IMR-90 (cell line): ENCODE results near the gene ZNF575. TPM values are rescaled to one million over a fixed set of nuclear protein-coding genes. Genes with fewer than 3 reads are reported as not detected.
"Not testable (repeated sequence)": the region's sequence is repeated elsewhere in the genome, so short reads cannot be mapped to it uniquely, and the experiment has no call there.

Experiments
- ATAC-seq: fragments of 200-7000 bp; cut with Tn5 transposase; 2 replicates; pipeline ENCODE4 v1.9.1; 2020; ENCODE audit warnings: low read depth, mild to moderate bottlenecking, moderate library complexity
- BruUV-seq: library from RNA; stranded (reverse); fragments of 400-500 nt; replicated peaks from 2 replicates; lab custom pipeline; 2021; lab: Mats Ljungman, UMichigan
- CTCF ChIA-PET: fragments of 300-600 bp; formaldehyde crosslinking; extraction: SDS; loops from one replicate; lab custom pipeline; 2021; ENCODE audit warnings: antibody characterized with exemption; lab: Yijun Ruan, JAX
- POLR2A ChIA-PET: fragments of 300-600 bp; sonication (Branson Sonifier 250); formaldehyde crosslinking; loops from one replicate; lab custom pipeline; 2022; ENCODE audit warnings: antibody characterized with exemption; ENCODE audit not compliant: unreplicated experiment; lab: Charles Lee
- DNase-seq: peaks from one replicate; pipeline ENCODE4 v3.0.0; 2013
- H2AFZ ChIP-seq: replicated peaks from 2 replicates; pipeline ENCODE3; 2013; ENCODE audit warnings: low read length, mild to moderate bottlenecking; ENCODE audit not compliant: poor library complexity
- H2AK5ac ChIP-seq: 2 replicates; pipeline ENCODE4 v1.6.1; 2013; ENCODE audit warnings: low read depth, low read length, inconsistent platforms
- H2AK9ac ChIP-seq: replicated peaks from 2 replicates; pipeline ENCODE3; 2013; ENCODE audit warnings: mild to moderate bottlenecking, low read depth, low read length, moderate library complexity; ENCODE audit not compliant: poor library complexity
- H2BK120ac ChIP-seq: 2 replicates; pipeline ENCODE4 v1.6.1; 2013; ENCODE audit warnings: low read depth, low read length, inconsistent platforms
- H2BK15ac ChIP-seq: 3 replicates; pipeline ENCODE4 v1.6.1; 2013; ENCODE audit warnings: low read depth, low read length, inconsistent platforms
- H2BK20ac ChIP-seq: 2 replicates; pipeline ENCODE4 v1.6.1; 2013; ENCODE audit warnings: low read depth, mild to moderate bottlenecking, inconsistent platforms, low read length, moderate library complexity
- H2BK5ac ChIP-seq: 2 replicates; pipeline ENCODE4 v1.6.1; 2013; ENCODE audit warnings: mild to moderate bottlenecking, low read depth, low read length, inconsistent platforms; ENCODE audit not compliant: poor library complexity, severe bottlenecking
- H3K14ac ChIP-seq: replicated peaks from 2 replicates; pipeline ENCODE4 v1.6.1; 2013; ENCODE audit warnings: low read depth, low read length, inconsistent platforms
- H3K18ac ChIP-seq: 2 replicates; pipeline ENCODE4 v1.6.1; 2013; ENCODE audit warnings: low read depth, low read length, control low read depth
- H3K23ac ChIP-seq: 2 replicates; pipeline ENCODE4 v1.6.1; 2013; ENCODE audit warnings: low read depth, low read length, inconsistent platforms
- H3K27ac ChIP-seq: 2 replicates; pipeline ENCODE4 v1.5.1; 2013; ENCODE audit warnings: mild to moderate bottlenecking, control low read depth, low read length; ENCODE audit not compliant: insufficient read depth
- H3K27me3 ChIP-seq: 2 replicates; pipeline ENCODE4 v1.6.1; 2013; ENCODE audit warnings: low read length; ENCODE audit not compliant: control insufficient read depth, insufficient read depth
- H3K36me3 ChIP-seq: 2 replicates; pipeline ENCODE4 v1.6.1; 2013; ENCODE audit warnings: low read length, mixed read lengths; ENCODE audit not compliant: control insufficient read depth, insufficient read depth
- H3K4ac ChIP-seq: 2 replicates; pipeline ENCODE4 v1.6.1; 2013; ENCODE audit warnings: low read depth, low read length, inconsistent platforms
- H3K4me1 ChIP-seq: 2 replicates; pipeline ENCODE4 v1.6.1; 2013; ENCODE audit warnings: low read length, mixed read lengths; ENCODE audit not compliant: control insufficient read depth, insufficient read depth
- H3K4me2 ChIP-seq: 2 replicates; pipeline ENCODE4 v1.6.1; 2013; ENCODE audit warnings: low read depth, mild to moderate bottlenecking, control low read depth, low read length, moderate library complexity
- H3K4me3 ChIP-seq: 2 replicates; pipeline ENCODE4 v1.5.1; 2013; ENCODE audit warnings: low read depth, mild to moderate bottlenecking, control low read depth, low read length, moderate library complexity; ENCODE audit not compliant: insufficient read depth
- H3K56ac ChIP-seq: 2 replicates; pipeline ENCODE4 v1.6.1; 2013; ENCODE audit warnings: low read length, inconsistent platforms; ENCODE audit not compliant: insufficient read depth; ENCODE audit errors: extremely low read depth
- H3K79me1 ChIP-seq, 2 experiments: 2 replicates each; pipeline ENCODE4 v1.6.1; 2013; ENCODE audit warnings: low read length in 2 of 2, inconsistent platforms in 1 of 2, low read depth in 1 of 2
- H3K9ac ChIP-seq: 2 replicates; pipeline ENCODE4 v1.6.1; 2013; ENCODE audit warnings: low read depth, low read length, control low read depth
- H3K9me1 ChIP-seq: 2 replicates; pipeline ENCODE4 v1.6.1; 2013; ENCODE audit warnings: low read length, inconsistent platforms; ENCODE audit not compliant: insufficient read depth
- H3K9me3 ChIP-seq: 2 replicates; pipeline ENCODE4 v1.6.1; 2013; ENCODE audit warnings: low read length; ENCODE audit not compliant: control insufficient read depth, insufficient read depth
- H4K20me1 ChIP-seq: 2 replicates; pipeline ENCODE4 v1.6.1; 2013; ENCODE audit warnings: low read length, inconsistent platforms; ENCODE audit not compliant: insufficient read depth
- H4K5ac ChIP-seq: 2 replicates; pipeline ENCODE4 v1.6.1; 2013; ENCODE audit warnings: mild to moderate bottlenecking, low read depth, low read length, control low read depth
- H4K8ac ChIP-seq, 2 experiments: 2 replicates each; pipeline ENCODE4 v1.6.1; 2013; ENCODE audit warnings: low read depth in 2 of 2, low read length in 2 of 2, control low read depth in 1 of 2, inconsistent platforms in 1 of 2
- H4K91ac ChIP-seq: 2 replicates; pipeline ENCODE4 v1.6.1; 2013; ENCODE audit warnings: low read depth, low read length, inconsistent platforms; ENCODE audit not compliant: insufficient read depth
- CEBPB ChIP-seq: IDR thresholded peaks from 2 replicates; pipeline ENCODE4 v1.6.1; 2012; ENCODE audit warnings: low read depth, low read length, improper control_type of control experiment
- CHD1 ChIP-seq: IDR thresholded peaks from 2 replicates; pipeline ENCODE4 v1.6.1; 2012; ENCODE audit warnings: low read depth, low read length, improper control_type of control experiment
- FOS ChIP-seq: fragments of 150-350 bp; IDR thresholded peaks from 2 replicates; pipeline ENCODE4 v1.6.1; 2016; ENCODE audit warnings: low read depth, low read length
- SMC3 ChIP-seq: fragments of 150-350 bp; IDR thresholded peaks from 2 replicates; pipeline ENCODE4 v1.6.1; 2016; ENCODE audit warnings: low read depth, mild to moderate bottlenecking, antibody characterized with exemption, low read length, moderate library complexity
- USF2 ChIP-seq: fragments of 150-350 bp; IDR thresholded peaks from 2 replicates; pipeline ENCODE4 v1.6.1; 2017; ENCODE audit warnings: mild to moderate bottlenecking, antibody characterized with exemption, low read length, low read depth
- WGBS, 2 experiments: methylation state at CpG; one replicate each; pipeline versions ENCODE4 v1.1.5 to v1.1.7; 2013; ENCODE audit warnings: missing lambda C conversion rate in 2 of 2; ENCODE audit not compliant: insufficient read length in 1 of 2; ENCODE audit errors: extremely low coverage in 2 of 2; 5-methylcytosine and 5-hydroxymethylcytosine counted together
- dilution Hi-C: fragments of 300-500 bp; cut with HindIII; formaldehyde crosslinking; loops from one replicate; pipeline ENCODE4 v1.14.3; 2018; ENCODE audit warnings: low sequenced_read_pairs; ENCODE audit not compliant: unreplicated experiment
- in situ Hi-C: fragments of 300-500 bp; cut with MboI; formaldehyde crosslinking; loops from 3 replicates; pipeline ENCODE4 v1.14.3; 2019; ENCODE audit warnings: low sequenced_read_pairs, inconsistent platforms, mixed read lengths
- intact Hi-C: fragments of 100-400 bp; cut with micrococcal nuclease; formaldehyde crosslinking; loops from 2 replicates; pipeline ENCODE4 v1.10.0; 2022
- polyA plus RNA-seq, 3 experiments: library from polyadenylated mRNA; depleted of rRNA; stranded (reverse); fragments of >200 nt; gene quantifications; 2 replicates each; pipeline ENCODE4 v1.2.3, GENCODE V29; 2012; ENCODE audit warnings: low replicate concordance in 1 of 3
- total RNA-seq: library from RNA; depleted of rRNA; stranded (reverse); fragments of >200 nt; gene quantifications from 2 replicates; pipeline ENCODE4 v1.2.3, GENCODE V29; 2012

ZNF575 gene
- total and polyA plus RNA-seq, 2 of the 4 experiments (the other 2 are of a cell fraction): 0.77 TPM; not detected in 1

- POLR2A ChIA-PET: no interaction called here
- no peak for ATAC-seq
- H3K36me3 ChIP-seq: peaks cover 38% of the 10 kb centered on the region
Observed at GRCh38 chr19:43546581-43546980, 13.6 kb downstream of the ZNF575 start.

GRCh38 chr19:43547926-43548325 lies 14.9 kb downstream of the ZNF575 start:
- H4K91ac ChIP-seq, H3K9me3 ChIP-seq, H4K5ac ChIP-seq, H2BK15ac ChIP-seq, H4K8ac ChIP-seq, ATAC-seq, H3K4me3 ChIP-seq, H2BK5ac ChIP-seq, H3K27ac ChIP-seq, H3K14ac ChIP-seq, dilution Hi-C loops, BruUV-seq, H3K27me3 ChIP-seq, H3K79me1 ChIP-seq, H3K4me1 ChIP-seq, H2AFZ ChIP-seq, H2BK120ac ChIP-seq, CTCF ChIA-PET, H2AK9ac ChIP-seq, DNase-seq, intact Hi-C loops, H2BK20ac ChIP-seq, POLR2A ChIA-PET, in situ Hi-C loops, H3K18ac ChIP-seq, H3K56ac ChIP-seq, H3K9me1 ChIP-seq, H3K23ac ChIP-seq, H4K20me1 ChIP-seq, H3K4me2 ChIP-seq, H3K9ac ChIP-seq, H3K4ac ChIP-seq, H2AK5ac ChIP-seq: not testable (repeated sequence)
- H3K36me3 ChIP-seq: peaks cover 42% of the 10 kb centered on the region
- WGBS, 2 experiments: no CpG with 5 or more reads among the region's 24 CpGs

More at GRCh38 chr19:43546581-43546980, 13.6 kb downstream of the ZNF575 start:
- Histone ChIP-seq H3K56ac (no peak overlapping the region), H3K18ac (no peak overlapping the region), H2BK15ac (no peak overlapping the region), H4K8ac (no peak overlapping the region), H3K4me3 (no peak overlapping the region), H4K20me1 (no peaks in the 10 kb centered on the region), H3K27ac (no peak overlapping the region), H3K9ac (no peak overlapping the region), H3K4me1 (no peaks in the 10 kb centered on the region), H4K5ac (no peak overlapping the region), H2AK5ac (no peak overlapping the region), H4K91ac (no peak overlapping the region), H2BK20ac (no peak overlapping the region), H3K27me3 (no peaks in the 10 kb centered on the region), H2AK9ac (no peak overlapping the region), H3K14ac (no peak overlapping the region), H3K4me2 (no peak overlapping the region), H3K79me1 (no peaks in the 10 kb centered on the region), H2BK120ac (no peak overlapping the region), H3K9me1 (no peaks in the 10 kb centered on the region), H3K9me3 (no peaks in the 10 kb centered on the region), H2BK5ac (no peak overlapping the region), H3K23ac (no peak overlapping the region), H2AFZ (no peak overlapping the region), H3K4ac (no peak overlapping the region)
- no CpG with 5 or more reads among the region's 3 CpGs for WGBS, 2 experiments
- BruUV-seq: no TSS peak
- CTCF ChIA-PET: interaction anchor here (0.5 kb wide), 1 partner anchor 174 kb away, joined by 3 read pairs; no protein-coding TSS in a partner anchor
- in situ Hi-C loops: no loop called here
- TF ChIP-seq SMC3 (no peak), CHD1 (no peak), FOS (no peak), USF2 (no peak), CEBPB (no peak)
- dilution Hi-C loops: no loop called here
- DNase-seq: no peak
- intact Hi-C loops: no loop called here
